ENCODE measurements around the gene ENPP1. TPM values are rescaled to one million over a fixed set of nuclear protein-coding genes. Genes with fewer than 3 reads are reported as not detected.

Gene ENPP1
- total RNA-seq, 2 donors from 2014 or later = 1.0 to 9.5 TPM

DNA sequence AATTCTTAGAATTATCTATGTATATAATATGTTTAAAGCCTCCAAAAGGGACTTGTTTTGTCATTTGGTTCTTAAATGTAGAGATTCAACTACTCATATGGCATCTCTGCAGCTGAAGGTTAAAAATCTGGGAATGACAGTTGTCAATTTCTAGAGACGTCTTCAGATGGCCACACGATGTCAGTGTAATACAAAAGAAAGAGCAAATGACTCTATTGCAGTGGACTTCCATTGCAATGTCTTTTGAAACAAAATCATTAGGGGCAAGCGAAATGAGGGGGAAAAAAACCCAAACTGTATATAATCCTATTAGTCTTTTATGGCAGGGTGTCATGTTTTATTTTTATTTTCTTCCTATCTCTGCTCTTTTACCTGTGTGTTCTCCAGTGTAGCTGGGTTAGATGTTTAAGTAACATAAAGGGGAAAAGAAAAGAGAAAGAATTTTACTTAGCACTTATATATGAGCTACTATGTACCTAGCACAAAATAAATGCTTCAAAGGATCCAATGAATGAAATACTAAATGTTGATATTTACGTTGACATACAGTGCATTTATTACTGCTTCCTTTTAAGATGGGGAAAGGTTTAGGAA lies 117.2 kb downstream of the ENPP1 start:
- H3K4me3 Mint-ChIP-seq = no peak overlapping the region
- H3K36me3 Mint-ChIP-seq = no peaks in the 10 kb centered on the region
- H3K9me3 Mint-ChIP-seq = no peaks in the 10 kb centered on the region
- H3K27me3 Mint-ChIP-seq = peaks cover 12 to 14% of the 10 kb centered on the region in 2 donors
- ATAC-seq = no peak
- no peak overlapping the region for H3K27ac Mint-ChIP-seq
- DNase-seq (ENCODE audit: low spot score) = no peak
- no peaks in the 10 kb centered on the region for H3K4me1 Mint-ChIP-seq (ENCODE audit: low read depth in 2 of 2)

DNA sequence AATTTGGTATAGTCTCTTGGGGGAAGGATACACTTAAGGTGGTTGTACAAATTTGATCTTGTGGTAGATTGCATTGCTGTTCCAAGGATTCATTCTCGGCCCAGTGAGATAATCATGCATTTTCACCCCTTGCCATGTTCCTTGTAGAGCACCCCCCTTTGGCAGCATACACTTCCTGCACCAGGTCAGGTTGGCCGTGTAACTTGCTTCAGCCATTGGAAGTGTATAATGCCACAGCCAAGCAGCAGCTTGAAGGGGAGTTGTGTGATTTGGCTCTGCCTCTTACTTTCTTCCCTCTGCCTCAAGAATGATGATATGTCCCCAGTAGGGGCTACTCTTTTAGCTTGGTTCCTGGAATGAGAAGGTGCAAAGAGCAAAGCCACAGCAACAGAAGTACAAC lies 121.4 kb downstream of the ENPP1 start:
- ATAC-seq (no peak), DNase-seq (ENCODE audit: low spot score) (no peak)
- H3K9me3 Mint-ChIP-seq = no peaks in the 10 kb centered on the region

DNA sequence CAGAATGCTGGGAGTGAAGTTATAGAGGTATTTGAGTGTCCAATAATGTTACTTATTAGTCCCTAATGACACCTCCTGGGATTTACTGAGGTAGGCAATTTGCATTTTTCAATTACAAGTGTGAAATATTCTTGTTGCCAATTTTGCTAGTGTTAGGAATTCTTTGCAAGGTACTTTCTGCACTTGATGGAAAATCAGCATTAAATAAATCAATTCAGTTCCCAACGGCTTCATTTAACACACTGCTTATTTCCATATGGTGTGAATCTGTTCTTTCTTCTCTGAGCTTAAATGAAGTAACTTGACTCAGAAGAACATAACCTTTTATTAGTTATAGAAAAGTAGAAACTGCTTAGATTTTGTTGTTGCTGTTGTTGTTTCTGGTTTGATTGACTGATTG lies 122.2 kb downstream of the ENPP1 start:
- no peaks in the 10 kb centered on the region for H3K4me1 Mint-ChIP-seq (ENCODE audit: low read depth in 2 of 2)
- DNase-seq (ENCODE audit: low spot score) = no peak
- no peak overlapping the region for H3K27ac Mint-ChIP-seq
- no peak overlapping the region for H3K4me3 Mint-ChIP-seq
- peaks cover 7 to 15% of the 10 kb centered on the region in 2 donors for H3K27me3 Mint-ChIP-seq
- no peak for ATAC-seq
- no peaks in the 10 kb centered on the region for H3K36me3 Mint-ChIP-seq
- no peaks in the 10 kb centered on the region for H3K9me3 Mint-ChIP-seq

More for the DNA sequence above, 121.4 kb downstream of the ENPP1 start:
- H3K4me1 Mint-ChIP-seq (ENCODE audit: low read depth in 2 of 2) = no peaks in the 10 kb centered on the region
- no peak overlapping the region for H3K27ac Mint-ChIP-seq
- H3K4me3 Mint-ChIP-seq = no peak overlapping the region
- peaks cover 7 to 15% of the 10 kb centered on the region in 2 donors for H3K27me3 Mint-ChIP-seq
- H3K36me3 Mint-ChIP-seq = no peaks in the 10 kb centered on the region

DNA sequence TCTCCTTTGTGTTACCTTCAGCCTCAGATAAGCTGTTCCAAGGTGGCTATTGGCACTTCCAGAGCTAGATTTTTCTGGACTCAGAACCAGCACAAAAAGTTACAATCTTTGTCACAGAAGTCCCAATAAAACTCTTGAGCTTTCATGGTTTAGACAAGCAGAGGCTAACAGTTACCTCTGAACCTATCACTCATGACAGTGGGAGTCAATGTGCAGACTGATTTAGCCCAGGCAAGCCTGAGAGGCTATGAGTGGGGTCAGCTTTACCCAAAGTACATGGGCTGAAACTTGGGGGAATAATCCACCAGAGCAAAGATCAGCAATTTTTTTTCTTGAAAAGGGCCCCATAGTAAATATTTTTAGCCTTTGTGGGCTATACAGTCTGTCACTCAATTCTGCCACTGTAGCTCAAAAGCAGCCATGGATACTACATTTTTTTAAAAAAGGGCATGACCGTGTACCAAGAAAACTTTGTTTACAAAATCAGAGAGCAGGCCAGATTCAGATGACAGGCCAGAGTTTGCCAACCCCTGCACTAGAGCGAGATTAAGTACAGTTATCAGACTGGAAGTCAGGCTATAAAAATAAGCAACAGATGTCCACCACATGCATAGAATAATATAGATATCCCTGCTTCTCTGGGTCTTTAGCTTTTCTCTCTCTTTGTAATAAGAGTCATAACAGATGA lies 123.4 kb downstream of the ENPP1 start:
- Mint-ChIP-seq H3K9me3 (no peaks in the 10 kb centered on the region), H3K4me3 (no peak overlapping the region), H3K4me1 (ENCODE audit: low read depth in 2 of 2) (no peaks in the 10 kb centered on the region), H3K36me3 (no peaks in the 10 kb centered on the region), H3K27ac (no peak overlapping the region), H3K27me3 (peaks cover 7 to 15% of the 10 kb centered on the region in 2 donors)
- ATAC-seq = no peak
- no peak for DNase-seq (ENCODE audit: low spot score)

DNA sequence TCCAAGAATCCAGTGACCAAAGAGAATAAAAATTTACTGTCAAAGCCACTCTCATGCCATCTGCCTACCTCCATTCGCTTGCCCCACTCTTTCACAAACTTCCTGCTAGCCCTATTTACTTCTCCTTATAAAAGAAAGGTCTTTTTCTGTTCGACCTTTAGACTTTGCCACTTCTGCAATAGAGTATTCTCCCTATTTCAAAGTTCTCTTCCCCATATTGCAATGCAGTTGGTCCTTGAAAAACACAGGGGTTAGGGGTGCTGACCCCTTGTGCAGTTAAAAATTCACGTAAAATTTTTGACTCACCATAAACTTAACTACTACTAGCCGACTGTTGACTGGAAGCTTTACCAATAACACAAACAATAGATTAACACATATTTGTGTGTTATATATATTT lies 128.3 kb downstream of the ENPP1 start:
- H3K4me1 Mint-ChIP-seq (ENCODE audit: low read depth in 2 of 2) = no peaks in the 10 kb centered on the region
- peaks cover 0 to 9% of the 10 kb centered on the region in 2 donors for H3K27me3 Mint-ChIP-seq
- DNase-seq (ENCODE audit: low spot score) (no peak), ATAC-seq (no peak)
- no peak overlapping the region for H3K27ac Mint-ChIP-seq
- no peaks in the 10 kb centered on the region for H3K9me3 Mint-ChIP-seq
- H3K36me3 Mint-ChIP-seq = no peaks in the 10 kb centered on the region
- H3K4me3 Mint-ChIP-seq = no peak overlapping the region

DNA sequence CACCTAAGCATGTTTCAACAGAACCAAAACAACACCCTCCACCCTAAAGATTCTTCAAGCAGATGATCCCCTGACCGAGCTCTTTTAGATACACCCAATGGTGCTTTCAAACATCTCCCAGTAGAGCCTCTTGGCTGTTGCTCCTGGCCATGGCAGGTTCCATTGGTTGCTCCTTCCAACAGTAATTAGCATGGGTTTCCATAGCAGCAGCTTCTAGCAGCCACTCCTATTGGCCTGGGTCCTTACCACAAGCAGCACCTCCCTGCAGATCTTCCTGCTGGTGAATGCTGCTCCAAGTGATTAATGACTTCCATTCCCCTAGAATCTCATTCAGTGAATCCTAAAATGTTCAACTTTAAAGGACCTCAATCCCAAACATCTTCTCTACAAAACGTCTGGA lies 129.4 kb downstream of the ENPP1 start:
- H3K4me3 Mint-ChIP-seq = no peak overlapping the region
- no peak overlapping the region for H3K27ac Mint-ChIP-seq
- no peaks in the 10 kb centered on the region for H3K9me3 Mint-ChIP-seq
- H3K36me3 Mint-ChIP-seq = no peaks in the 10 kb centered on the region
- ATAC-seq = no peak
- DNase-seq (ENCODE audit: low spot score) = no peak
- H3K27me3 Mint-ChIP-seq = peaks cover 0 to 5% of the 10 kb centered on the region in 2 donors
- H3K4me1 Mint-ChIP-seq (ENCODE audit: low read depth in 2 of 2) = no peaks in the 10 kb centered on the region

DNA sequence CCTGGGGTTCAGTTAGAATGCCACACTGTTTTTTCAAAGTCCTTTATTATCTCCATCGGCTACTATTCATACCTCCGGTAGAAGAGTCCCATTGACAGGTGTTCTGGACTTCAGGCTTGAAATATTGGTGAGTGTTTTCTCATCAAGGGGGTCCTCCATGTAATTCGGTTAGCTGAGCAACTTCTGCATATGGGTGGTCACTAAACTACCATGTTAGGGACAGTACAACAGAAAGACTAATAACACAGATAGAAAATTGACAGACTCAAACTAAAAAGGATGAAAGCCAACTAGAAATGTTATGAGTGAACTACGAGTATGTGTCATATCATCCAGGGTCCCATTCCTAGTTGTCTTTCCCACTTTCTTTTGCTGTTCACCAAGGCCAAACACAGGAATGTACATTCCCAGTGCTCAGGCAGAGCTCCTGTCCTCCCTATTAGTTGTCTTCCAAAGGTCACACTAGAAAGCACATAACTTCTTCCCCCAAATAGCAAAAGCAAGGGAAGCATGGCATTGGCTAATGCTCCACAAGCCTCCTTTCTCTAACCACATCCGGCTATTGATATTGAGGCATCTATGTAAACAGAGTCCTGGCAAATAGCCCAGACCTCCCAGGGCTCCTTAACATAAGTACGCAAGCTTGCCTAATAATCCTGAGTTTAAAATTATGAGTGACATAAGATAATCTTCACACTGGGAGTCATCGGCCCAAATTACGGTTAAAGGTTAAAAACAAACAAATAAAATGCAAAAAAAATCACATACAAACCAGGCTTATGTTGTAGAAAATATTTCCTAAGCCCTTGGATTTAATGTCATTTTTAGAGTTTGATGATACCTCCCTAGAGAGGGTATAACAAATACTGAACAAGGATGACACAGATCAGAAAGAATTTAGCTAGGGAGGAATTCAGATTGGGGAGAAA lies 130.1 kb downstream of the ENPP1 start:
- DNase-seq (ENCODE audit: low spot score) = no peak
- Mint-ChIP-seq H3K9me3 (no peaks in the 10 kb centered on the region), H3K27me3 (peaks cover 0 to 5% of the 10 kb centered on the region in 2 donors), H3K4me3 (no peak overlapping the region), H3K27ac (no peak overlapping the region), H3K4me1 (ENCODE audit: low read depth in 2 of 2) (no peaks in the 10 kb centered on the region), H3K36me3 (no peaks in the 10 kb centered on the region)
- no peak for ATAC-seq

Other genes with a start within 250 kb of the ENPP1 start
- gene ARG1, start 234.8 kb upstream of the ENPP1 start, total RNA-seq = not detected
- gene MED23, start 179.8 kb upstream of the ENPP1 start, total RNA-seq = 10 to 100 TPM; 37.4 to 44.5 TPM
- gene ENPP3, start 170.7 kb upstream of the ENPP1 start, total RNA-seq = 10 to 100 TPM in 1 of 2 donors, under 1 TPM in 1; 0.81 to 11.5 TPM
- gene OR2A4, start 106.6 kb upstream of the ENPP1 start, total RNA-seq = under 1 TPM in 1 of 2 donors, not detected in 1; 0.21 TPM
- not detected for gene CTAGE9, start 97.0 kb upstream of the ENPP1 start, total RNA-seq
- not detected for gene CCN2, start 143.4 kb downstream of the ENPP1 start, total RNA-seq